SK-N-MC (cell line): ENCODE data around the gene RPS26.

Source experiments
- DNase-seq: peaks from one replicate; pipeline ENCODE4 v3.0.0-alpha.2; 2011; ENCODE audit warnings: low read depth, low spot score
- H3K27ac ChIP-seq: fragments of 200-600 bp; sonication (generic); 2 replicates; pipeline ENCODE4 v1.5.1; 2016; ENCODE audit warnings: mixed run types
- H3K36me3 ChIP-seq: fragments of 200-600 bp; sonication (generic); 2 replicates; pipeline ENCODE4 v1.6.1; 2017; ENCODE audit warnings: antibody characterized with exemption, low read length, mixed read lengths; ENCODE audit not compliant: insufficient read depth
- H3K4me3 ChIP-seq: fragments of 200-600 bp; sonication (generic); 2 replicates; pipeline ENCODE4 v1.5.1; 2016
- H3K9ac ChIP-seq: fragments of 200-600 bp; sonication (generic); 2 replicates; pipeline ENCODE4 v1.8.0; 2017; ENCODE audit warnings: mixed run types, mixed read lengths; ENCODE audit not compliant: insufficient read length
- H3K9me3 ChIP-seq: fragments of 200-600 bp; sonication (generic); 2 replicates; pipeline ENCODE4 v1.6.1; 2017; ENCODE audit warnings: low read depth, mild to moderate bottlenecking, antibody characterized with exemption, low read length, moderate library complexity, mixed read lengths
- EZH2 ChIP-seq: fragments of 200-600 bp; sonication (generic); IDR thresholded peaks from one replicate; pipeline ENCODE4 v1.6.1; 2017; ENCODE audit warnings: antibody characterized with exemption
- FOXP2 ChIP-seq: optimal IDR thresholded peaks from 2 replicates; pipeline ENCODE3; 2011; ENCODE audit warnings: mild to moderate bottlenecking, moderate library complexity; ENCODE audit not compliant: insufficient read depth; ENCODE audit errors: extremely low read length, control extremely low read depth
- POLR2AphosphoS5 ChIP-seq: IDR thresholded peaks from 2 replicates; pipeline ENCODE4 v1.6.1; 2012; ENCODE audit warnings: mild to moderate bottlenecking, low read depth, low read length, borderline replicate concordance

RPS26 gene

DNA sequence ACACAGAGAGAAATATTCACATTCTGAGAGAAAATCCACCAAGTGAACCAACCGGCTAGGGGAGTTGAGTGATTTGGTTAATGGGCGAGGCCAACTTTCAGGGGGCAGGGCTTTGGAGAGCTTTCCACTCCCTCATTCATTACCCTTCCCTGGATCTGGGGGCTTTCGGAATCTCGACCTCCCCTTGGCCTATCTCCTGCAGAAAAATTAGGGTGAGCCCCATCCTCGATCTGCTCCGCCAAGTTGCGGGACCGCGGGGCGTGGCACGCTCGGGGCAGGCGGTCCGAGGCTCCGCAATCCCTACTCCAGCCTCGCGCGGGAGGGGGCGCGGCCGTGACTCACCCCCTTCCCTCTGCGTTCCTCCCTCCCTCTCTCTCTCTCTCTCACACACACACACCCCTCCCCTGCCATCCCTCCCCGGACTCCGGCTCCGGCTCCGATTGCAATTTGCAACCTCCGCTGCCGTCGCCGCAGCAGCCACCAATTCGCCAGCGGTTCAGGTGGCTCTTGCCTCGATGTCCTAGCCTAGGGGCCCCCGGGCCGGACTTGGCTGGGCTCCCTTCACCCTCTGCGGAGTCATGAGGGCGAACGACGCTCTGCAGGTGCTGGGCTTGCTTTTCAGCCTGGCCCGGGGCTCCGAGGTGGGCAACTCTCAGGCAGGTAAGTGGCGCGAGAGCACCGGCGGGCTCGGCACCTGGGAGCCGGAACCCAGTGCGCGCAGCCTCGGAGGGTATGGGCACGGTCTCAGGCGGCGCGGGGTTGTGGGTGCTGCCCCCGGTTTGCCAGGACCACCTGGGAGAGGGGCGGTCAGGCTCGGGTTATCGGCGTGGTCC is 38.2 kb downstream of the RPS26 start, which contains the start of gene ERBB3:
ERBB3 (plus strand) TSS at position 443 of the 833 bp plus-strand sequence; CDS start at position 579, 136 bp downstream.
- TF ChIP-seq POLR2AphosphoS5 (no peak), FOXP2 (no peak)
- no peaks in the 10 kb centered on the region for H3K9me3 ChIP-seq
- H3K27ac ChIP-seq: no peak within 1 kb of the TSS
- peak within 1 kb of the TSS; percentile 61 for H3K9ac ChIP-seq
- peak within 1 kb of the TSS; percentile 93 for H3K4me3 ChIP-seq
- no peak for DNase-seq
- no peaks in the 10 kb centered on the region for H3K36me3 ChIP-seq

DNA sequence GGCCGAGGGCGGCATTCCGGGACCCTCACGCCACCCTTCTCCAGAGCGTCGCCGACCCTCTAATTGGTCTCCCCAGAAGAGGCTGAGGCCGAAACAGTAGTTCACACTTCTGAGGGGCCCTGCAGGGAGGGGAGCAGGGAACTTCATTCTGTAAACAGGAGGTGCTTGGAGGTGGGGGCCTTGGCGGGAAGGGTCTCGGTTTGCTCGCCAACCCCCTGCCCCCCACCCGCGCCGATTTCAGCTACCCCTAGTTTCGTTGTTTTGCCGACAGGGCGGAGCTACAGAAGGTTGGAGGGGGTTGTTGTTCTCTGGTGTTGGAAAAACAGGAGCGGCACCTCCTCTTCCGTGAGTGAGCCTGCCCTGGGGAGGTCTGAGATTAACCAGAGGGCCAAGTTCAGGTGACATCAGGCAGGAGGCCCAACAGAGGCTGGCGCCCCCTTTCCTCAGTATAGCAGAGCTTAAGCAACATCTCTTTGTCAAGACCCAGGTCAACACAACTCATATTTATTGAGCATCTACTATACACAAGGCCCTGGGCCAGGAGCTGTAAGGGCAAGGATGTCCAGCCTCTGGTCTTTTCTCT is 38.9 kb downstream of the RPS26 start:
- Histone ChIP-seq H3K4me3 (0 out of 2 replicates have a peak overlapping the region, but pooled peaks have one; percentile 93), H3K27ac (no peak overlapping the region)

DNA sequence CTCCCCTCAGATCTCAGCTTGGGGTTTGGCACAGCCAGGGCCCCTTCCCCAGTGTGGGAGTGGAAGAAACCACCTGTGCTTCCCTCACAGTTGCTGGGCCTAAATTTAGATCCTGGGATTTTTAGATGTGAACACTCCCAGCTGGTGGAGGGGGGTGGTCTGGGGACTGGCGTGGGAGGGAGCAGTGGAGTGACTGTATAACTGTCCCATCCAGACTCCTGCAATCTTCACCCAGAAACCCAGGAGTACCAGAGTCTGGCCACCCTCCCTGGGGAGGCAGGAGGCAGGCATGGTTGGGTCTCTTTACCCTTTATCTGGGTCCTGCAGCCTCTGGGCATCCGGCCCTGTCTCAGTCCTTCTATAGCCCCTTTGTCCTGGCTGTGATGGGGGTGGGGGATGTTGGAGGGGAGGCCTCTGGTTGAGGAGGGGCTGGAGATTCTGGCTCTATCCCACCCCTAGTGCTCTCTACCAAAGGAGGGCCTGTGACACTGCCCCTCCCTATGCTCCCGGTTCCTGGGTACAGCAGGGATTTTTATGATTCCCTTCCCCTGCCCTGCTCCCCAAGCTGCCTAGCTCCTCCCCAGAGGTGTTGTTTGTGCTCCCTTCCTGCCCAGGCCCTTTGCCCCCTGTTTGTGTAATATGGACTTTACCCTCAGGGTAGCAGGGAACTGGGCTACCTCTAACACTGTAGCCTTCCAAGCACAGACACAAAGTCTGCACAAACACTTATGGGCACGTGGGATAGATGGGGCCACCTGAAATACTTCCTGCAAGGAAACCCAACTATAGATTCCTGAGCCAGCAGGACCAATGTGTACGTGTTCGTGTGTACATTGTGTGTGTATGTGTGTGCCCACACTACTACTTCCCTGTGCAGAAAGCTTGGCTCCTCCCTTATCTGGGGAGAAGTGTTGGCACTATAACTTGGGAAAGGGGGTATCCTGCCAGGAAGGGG is 40.0 kb downstream of the RPS26 start:
- H3K27ac ChIP-seq: no peak overlapping the region
- no peak for DNase-seq
- TF ChIP-seq FOXP2 (no peak), POLR2AphosphoS5 (no peak), EZH2 (no peak)
- no peak overlapping the region for H3K9ac ChIP-seq
- H3K9me3 ChIP-seq: no peaks in the 10 kb centered on the region
- H3K4me3 ChIP-seq: no peak overlapping the region
- no peaks in the 10 kb centered on the region for H3K36me3 ChIP-seq

More for the DNA sequence above, 38.9 kb downstream of the RPS26 start:
- no peak for DNase-seq
- TF ChIP-seq POLR2AphosphoS5 (no peak), FOXP2 (no peak), EZH2 (no peak)
- Histone ChIP-seq H3K36me3 (no peaks in the 10 kb centered on the region), H3K9ac (no peak overlapping the region), H3K9me3 (no peaks in the 10 kb centered on the region)

DNA sequence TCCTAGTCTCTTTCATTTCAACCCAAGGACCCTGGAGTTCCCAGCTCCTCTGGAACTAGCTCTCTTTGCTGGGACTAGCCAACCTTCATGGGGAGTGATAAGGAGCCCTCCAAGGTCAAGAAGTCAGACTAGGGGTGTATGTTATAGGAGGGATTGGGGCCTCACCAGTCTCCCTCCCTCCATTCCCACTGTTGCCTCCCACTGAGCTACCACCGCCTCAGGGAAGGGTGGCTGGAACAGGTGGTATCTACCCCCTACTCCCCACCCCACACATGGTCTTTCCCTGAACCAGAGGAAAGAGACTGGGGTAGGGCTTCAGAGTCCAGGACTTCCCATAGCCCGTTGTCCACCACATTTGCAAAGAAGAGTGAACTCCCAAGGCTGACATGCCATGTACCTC is 40.7 kb downstream of the RPS26 start:
- no peak overlapping the region for H3K9ac ChIP-seq
- TF ChIP-seq EZH2 (no peak), POLR2AphosphoS5 (no peak), FOXP2 (no peak)
- H3K4me3 ChIP-seq: no peak overlapping the region
- no peaks in the 10 kb centered on the region for H3K9me3 ChIP-seq
- no peak overlapping the region for H3K27ac ChIP-seq
- no peak for DNase-seq
- H3K36me3 ChIP-seq: no peaks in the 10 kb centered on the region

DNA sequence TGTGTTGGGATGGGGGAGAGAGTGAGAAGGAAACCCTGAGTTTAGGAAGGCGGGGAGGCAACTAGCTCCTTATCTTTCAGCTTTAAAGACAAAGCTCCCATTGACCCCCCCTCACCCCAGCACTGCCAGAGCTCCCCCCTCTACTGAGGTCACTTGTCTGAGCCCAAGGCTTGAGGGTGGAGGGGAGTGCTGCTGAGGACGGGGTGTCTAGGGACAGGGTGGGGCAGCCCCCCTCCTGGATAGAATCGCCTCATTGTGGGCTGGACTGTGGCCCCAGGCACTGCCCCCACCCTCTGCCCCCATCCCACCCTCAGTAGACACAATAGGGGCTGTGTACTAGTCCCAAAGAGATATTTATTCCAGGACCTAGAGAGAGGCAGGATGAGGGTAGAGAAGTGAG is 41.2 kb downstream of the RPS26 start:
- no peak overlapping the region for H3K4me3 ChIP-seq
- no peaks in the 10 kb centered on the region for H3K36me3 ChIP-seq
- TF ChIP-seq EZH2 (no peak), FOXP2 (no peak), POLR2AphosphoS5 (no peak)
- H3K9me3 ChIP-seq: no peaks in the 10 kb centered on the region
- no peak for DNase-seq
- no peak overlapping the region for H3K27ac ChIP-seq
- no peak overlapping the region for H3K9ac ChIP-seq

DNA sequence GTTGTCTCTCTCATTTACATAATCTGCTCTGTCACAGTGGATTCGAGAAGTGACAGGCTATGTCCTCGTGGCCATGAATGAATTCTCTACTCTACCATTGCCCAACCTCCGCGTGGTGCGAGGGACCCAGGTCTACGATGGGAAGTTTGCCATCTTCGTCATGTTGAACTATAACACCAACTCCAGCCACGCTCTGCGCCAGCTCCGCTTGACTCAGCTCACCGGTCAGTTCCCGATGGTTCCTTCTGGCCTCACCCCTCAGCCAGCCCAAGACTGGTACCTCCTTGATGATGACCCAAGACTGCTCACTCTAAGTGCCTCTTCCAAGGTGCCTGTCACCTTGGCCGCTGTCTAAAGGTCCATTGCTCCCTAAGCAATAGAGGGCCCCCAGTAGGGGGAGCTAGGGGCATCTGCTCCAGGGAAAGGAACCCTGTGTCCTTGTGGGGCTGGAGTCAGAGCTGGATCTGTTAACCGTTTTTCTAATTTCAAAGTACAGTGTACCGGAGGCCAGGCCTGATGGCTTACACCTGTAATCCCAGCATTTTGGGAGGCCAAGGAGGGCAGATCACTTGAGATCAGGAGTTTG is 43.3 kb downstream of the RPS26 start:
- no peak for DNase-seq
- no peak overlapping the region for H3K27ac ChIP-seq
- no peak overlapping the region for H3K9ac ChIP-seq
- no peaks in the 10 kb centered on the region for H3K9me3 ChIP-seq
- TF ChIP-seq POLR2AphosphoS5: no peak
- TF ChIP-seq EZH2: no peak
- TF ChIP-seq FOXP2: no peak
- no peaks in the 10 kb centered on the region for H3K36me3 ChIP-seq
- H3K4me3 ChIP-seq: no peak overlapping the region

DNA sequence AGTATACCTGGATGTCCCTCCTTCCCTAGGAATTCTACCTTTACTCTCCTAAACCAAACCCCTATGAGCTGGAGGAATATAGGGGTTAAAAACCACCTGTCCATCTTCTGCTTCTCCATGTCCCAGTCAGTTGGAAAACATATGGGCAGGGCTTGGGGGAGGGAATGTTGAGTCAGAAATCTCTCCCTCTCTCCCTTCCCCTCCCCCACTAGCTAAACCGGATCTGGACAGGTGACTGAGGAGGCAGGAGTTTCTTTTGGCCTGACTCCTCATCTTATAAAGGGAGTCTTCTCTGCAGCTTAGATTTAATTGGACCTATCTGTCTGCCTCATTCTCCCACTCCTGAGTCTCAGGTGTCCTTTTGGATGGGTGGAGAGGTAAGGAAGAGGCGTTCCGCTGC is 44.4 kb downstream of the RPS26 start:
- H3K9me3 ChIP-seq: no peaks in the 10 kb centered on the region
- H3K4me3 ChIP-seq: no peak overlapping the region
- no peak overlapping the region for H3K27ac ChIP-seq
- no peaks in the 10 kb centered on the region for H3K36me3 ChIP-seq
- H3K9ac ChIP-seq: no peak overlapping the region
- TF ChIP-seq POLR2AphosphoS5: no peak
- TF ChIP-seq FOXP2: no peak
- no peak for TF ChIP-seq EZH2
- DNase-seq: no peak
